K562 (cell line): ENCODE measurements around the gene SLC28A3.

Experiments used
- CBX5 ChIP-seq: IDR thresholded peaks from 2 replicates; pipeline ENCODE4 v1.6.1; 2014; ENCODE audit warnings: low read depth, borderline replicate concordance
- CHD4 ChIP-seq: fragments of 200-600 bp; sonication (generic); IDR thresholded peaks from 3 replicates; pipeline ENCODE4 v1.6.1; 2012; ENCODE audit warnings: low read depth, mild to moderate bottlenecking, mixed read lengths, low read length, inconsistent platforms; ENCODE audit not compliant: insufficient read depth, insufficient replicate concordance, poor library complexity, severe bottlenecking
- POLR2AphosphoS5 ChIP-seq: IDR thresholded peaks from 2 replicates; pipeline ENCODE4 v1.6.1; 2011; ENCODE audit warnings: mild to moderate bottlenecking, low read depth, low read length, moderate library complexity; ENCODE audit not compliant: control insufficient read depth, insufficient read depth
- ZFX ChIP-seq: sonication (generic); formaldehyde crosslinking; IDR thresholded peaks from 2 replicates; pipeline ENCODE4 v1.8.0; 2022; ENCODE audit warnings: mild to moderate bottlenecking, missing genetic modification reagents, moderate library complexity
- ZNF639 ChIP-seq, 2 experiments: fragments of 200-800 bp in 1 of 2; sonication (Bioruptor generic) in 1 of 2; sonication (generic) in 1 of 2; formaldehyde crosslinking in 1 of 2; IDR thresholded peaks in 1 of 2; conservative IDR thresholded peaks in 1 of 2; 2 replicates each; pipeline versions ENCODE4 v1.5.0 to v1.6.1; 2016 to 2020; ENCODE audit warnings: missing compliant biosample characterization in 1 of 2, missing genetic modification characterization in 1 of 2, missing genetic modification reagents in 1 of 2

DNA sequence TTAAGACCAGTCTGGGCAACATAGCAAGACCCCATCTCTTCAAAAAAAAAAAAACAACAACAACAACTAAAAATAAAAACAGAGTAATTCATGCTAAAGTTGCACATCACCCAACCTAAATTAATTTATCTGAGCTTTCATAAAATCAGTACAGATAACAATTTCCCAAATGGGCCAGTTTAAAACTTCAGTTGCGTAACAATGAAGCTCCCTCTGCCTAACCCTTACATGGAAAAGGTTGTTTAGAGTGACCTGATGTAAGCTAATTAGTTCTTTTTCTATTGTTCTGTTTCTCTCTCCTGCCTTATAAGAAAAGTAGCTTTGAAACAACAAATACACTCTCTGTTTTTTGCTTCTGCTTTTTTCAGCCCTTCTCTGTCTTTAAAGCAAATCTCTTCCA lies 46.2 kb upstream of the SLC28A3 start:
- TF ChIP-seq ZNF639 (CRISPR knock-in tag; conservative IDR thresholded peaks at IDR 0.05 in 1 of 2, IDR thresholded peaks at IDR 0.05 in 1 of 2) (no peak), CHD4 (no peak), ZFX (no peak), CBX5 (no peak), POLR2AphosphoS5 (no peak)
